H1 (cell line): Measurements from ENCODE around the gene CENPC. TPM values are rescaled to one million over a fixed set of nuclear protein-coding genes. Genes with fewer than 3 reads are reported as not detected.

Experiments used
- CHD2 ChIP-seq: IDR thresholded peaks from 2 replicates; pipeline ENCODE4 v1.6.1; 2012; ENCODE audit warnings: low read length, improper control_type of control experiment
- POU5F1 ChIP-seq: IDR thresholded peaks from 2 replicates; pipeline ENCODE4 v1.6.1; 2011; ENCODE audit warnings: low read depth, mild to moderate bottlenecking, low read length, moderate library complexity
- polyA plus RNA-seq, 7 experiments: library from polyadenylated mRNA; depleted of rRNA in 3 of 7; stranded (reverse) in 5 of 7; unstranded in 2 of 7; fragments of >200 nt in 5 of 7; fragments of 200-250 nt in 2 of 7; gene quantifications; 1 replicate in 5 of 7; 2 replicates in 1 of 7; 4 replicates in 1 of 7; pipeline versions ENCODE4 v1.2.1 to v1.2.3, GENCODE V29; 2011 to 2013; ENCODE audit warnings: missing spikeins in 2 of 7, mixed read lengths in 2 of 7
- total RNA-seq: library from RNA; stranded (reverse); fragmentation: NEBNext Ultra II Directional; extraction: Animal tissue kit (Norgen Biotek cat#: 25700); gene quantifications from 2 replicates; pipeline ENCODE4 v1.2.1, GENCODE V29; 2021
- TF ChIP-seq, protein P1 (sequence below): IDR thresholded peaks from 2 replicates; pipeline ENCODE4 v1.6.1; 2011; ENCODE audit warnings: low read length, improper control_type of control experiment
- TF ChIP-seq, protein P2 (sequence below): IDR thresholded peaks from 2 replicates; pipeline ENCODE4 v1.6.1; 2012; ENCODE audit warnings: inconsistent platforms

The CENPC gene
- total and polyA plus RNA-seq, 2 of the 8 experiments (the other 6 are each of a cell fraction or from before 2014, with no cell fraction given), result 2.8 to 15.7 TPM

- no peak for TF ChIP-seq CHD2
- TF ChIP-seq, protein P1, sequence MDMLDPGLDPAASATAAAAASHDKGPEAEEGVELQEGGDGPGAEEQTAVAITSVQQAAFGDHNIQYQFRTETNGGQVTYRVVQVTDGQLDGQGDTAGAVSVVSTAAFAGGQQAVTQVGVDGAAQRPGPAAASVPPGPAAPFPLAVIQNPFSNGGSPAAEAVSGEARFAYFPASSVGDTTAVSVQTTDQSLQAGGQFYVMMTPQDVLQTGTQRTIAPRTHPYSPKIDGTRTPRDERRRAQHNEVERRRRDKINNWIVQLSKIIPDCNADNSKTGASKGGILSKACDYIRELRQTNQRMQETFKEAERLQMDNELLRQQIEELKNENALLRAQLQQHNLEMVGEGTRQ, result no peak
- TF ChIP-seq POU5F1, result no peak
- TF ChIP-seq, protein P2, sequence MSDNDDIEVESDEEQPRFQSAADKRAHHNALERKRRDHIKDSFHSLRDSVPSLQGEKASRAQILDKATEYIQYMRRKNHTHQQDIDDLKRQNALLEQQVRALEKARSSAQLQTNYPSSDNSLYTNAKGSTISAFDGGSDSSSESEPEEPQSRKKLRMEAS, result no peak
- TF ChIP-seq, all 59 proteins: peak for 0
These were observed 108.6 kb downstream of the CENPC start (continued) for GRCh38 chr4:67436742-67437141.
